Activated naive CD4-positive, alpha-beta T cell treated with anti-CD3 and anti-CD28 coated beads, Interleukin-2, amount 50 U/mL, for 24 hours (primary cell): ENCODE data around the gene TSPAN14.
"Not testable (repeated sequence)": the region's sequence is repeated elsewhere in the genome, so short reads cannot be mapped to it uniquely, and the experiment has no call there.

Source experiments
- H3K27ac Mint-ChIP-seq: one replicate; pipeline ENCODE4 v1.8.0; 2021; ENCODE audit warnings: mild to moderate bottlenecking, mixed read lengths
- H3K27me3 Mint-ChIP-seq: one replicate; pipeline ENCODE4 v1.8.0; 2021; ENCODE audit warnings: mixed read lengths
- H3K36me3 Mint-ChIP-seq: one replicate; pipeline ENCODE4 v1.8.0; 2021; ENCODE audit warnings: mixed read lengths
- H3K4me1 Mint-ChIP-seq: one replicate; pipeline ENCODE4 v1.8.0; 2021; ENCODE audit warnings: mixed read lengths
- H3K4me3 Mint-ChIP-seq: one replicate; pipeline ENCODE4 v1.8.0; 2021; ENCODE audit warnings: mild to moderate bottlenecking, mixed read lengths
- H3K9me3 Mint-ChIP-seq: one replicate; pipeline ENCODE4 v1.8.0; 2021; ENCODE audit warnings: mixed read lengths

TSPAN14 gene

DNA sequence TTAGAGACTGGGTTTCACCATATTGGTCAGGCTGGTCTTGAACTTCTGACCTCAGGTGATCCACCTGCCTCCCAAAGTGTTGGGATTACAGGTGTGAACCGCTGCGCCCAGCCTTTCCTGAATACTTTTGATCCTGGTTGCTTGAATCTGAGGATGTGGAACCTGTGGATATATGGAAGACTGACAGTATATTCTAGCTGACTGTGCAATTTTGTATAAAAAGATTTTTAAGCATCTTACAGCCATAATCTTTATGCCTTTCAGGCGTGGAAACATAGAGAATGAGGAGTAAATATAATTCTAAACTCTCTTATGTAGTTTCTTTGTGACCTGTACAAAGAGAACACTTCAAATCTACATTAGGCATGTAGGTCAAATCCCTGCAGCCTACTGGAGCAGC, 16.2 kb downstream of the TSPAN14 start:
- peaks cover 2% of the 10 kb centered on the region for H3K36me3 Mint-ChIP-seq
- no peaks in the 10 kb centered on the region for H3K9me3 Mint-ChIP-seq
- H3K4me3 Mint-ChIP-seq, result peak overlapping the region; percentile 52
- no peaks in the 10 kb centered on the region for H3K27me3 Mint-ChIP-seq
- peak overlapping the region; percentile 98 for H3K27ac Mint-ChIP-seq
- H3K4me1 Mint-ChIP-seq, result peaks cover 99% of the 10 kb centered on the region

DNA sequence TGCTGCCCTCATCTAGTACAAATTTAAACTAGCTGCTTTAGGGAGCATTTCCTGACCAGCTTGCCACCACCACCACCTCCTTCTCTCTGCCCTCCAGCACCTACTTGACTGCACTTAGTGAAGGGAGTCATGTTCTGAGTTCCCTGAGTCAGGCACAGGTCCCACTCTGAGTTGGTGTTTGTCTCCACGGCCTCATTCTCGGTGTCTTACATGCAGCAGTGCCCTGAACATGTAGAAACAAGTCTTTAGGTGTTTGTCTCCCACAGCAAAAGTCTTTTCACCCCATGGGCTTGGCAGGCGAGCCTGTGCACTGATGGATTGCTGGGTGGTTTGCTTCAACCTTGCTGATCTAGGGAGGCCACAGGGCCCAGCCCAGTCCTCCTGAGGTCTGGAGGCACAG, 16.9 kb downstream of the TSPAN14 start:
- H3K4me3 Mint-ChIP-seq, result peak overlapping the region; percentile 72
- H3K4me1 Mint-ChIP-seq, result peaks cover 98% of the 10 kb centered on the region
- H3K36me3 Mint-ChIP-seq, result peaks cover 2% of the 10 kb centered on the region
- H3K27ac Mint-ChIP-seq, result peak overlapping the region; percentile 98
- no peaks in the 10 kb centered on the region for H3K9me3 Mint-ChIP-seq
- H3K27me3 Mint-ChIP-seq, result no peaks in the 10 kb centered on the region

DNA sequence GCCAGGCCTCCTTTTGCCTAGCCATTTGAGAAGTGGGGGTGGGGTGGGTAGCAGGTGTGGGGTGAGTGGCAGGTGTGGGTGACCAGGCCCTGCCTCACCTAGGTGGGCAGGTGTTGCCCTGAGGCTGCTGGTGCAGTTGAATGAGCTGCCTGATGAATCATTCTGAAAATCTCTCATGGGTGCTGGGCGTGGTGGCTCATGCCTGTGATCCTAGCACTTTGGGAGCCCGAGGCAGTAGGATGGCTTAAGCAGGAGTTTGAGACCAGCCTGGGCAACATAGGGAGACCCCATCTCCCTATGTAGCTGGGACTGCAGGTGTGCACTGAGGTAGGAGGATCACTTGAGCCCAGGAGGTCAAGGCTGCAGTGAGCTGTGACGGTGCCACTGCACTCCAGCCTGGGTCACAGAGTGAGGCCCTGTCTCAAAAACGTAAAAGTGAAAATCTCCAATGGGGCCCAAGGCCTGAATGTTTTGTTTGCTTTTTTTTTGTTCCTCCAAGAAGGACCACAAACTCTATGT, 17.7 kb downstream of the TSPAN14 start:
- peaks cover 2% of the 10 kb centered on the region for H3K36me3 Mint-ChIP-seq
- H3K4me3 Mint-ChIP-seq, result peak overlapping the region; percentile 72
- no peaks in the 10 kb centered on the region for H3K9me3 Mint-ChIP-seq
- H3K4me1 Mint-ChIP-seq, result peaks cover 93% of the 10 kb centered on the region
- peak overlapping the region; percentile 98 for H3K27ac Mint-ChIP-seq
- H3K27me3 Mint-ChIP-seq, result no peaks in the 10 kb centered on the region

DNA sequence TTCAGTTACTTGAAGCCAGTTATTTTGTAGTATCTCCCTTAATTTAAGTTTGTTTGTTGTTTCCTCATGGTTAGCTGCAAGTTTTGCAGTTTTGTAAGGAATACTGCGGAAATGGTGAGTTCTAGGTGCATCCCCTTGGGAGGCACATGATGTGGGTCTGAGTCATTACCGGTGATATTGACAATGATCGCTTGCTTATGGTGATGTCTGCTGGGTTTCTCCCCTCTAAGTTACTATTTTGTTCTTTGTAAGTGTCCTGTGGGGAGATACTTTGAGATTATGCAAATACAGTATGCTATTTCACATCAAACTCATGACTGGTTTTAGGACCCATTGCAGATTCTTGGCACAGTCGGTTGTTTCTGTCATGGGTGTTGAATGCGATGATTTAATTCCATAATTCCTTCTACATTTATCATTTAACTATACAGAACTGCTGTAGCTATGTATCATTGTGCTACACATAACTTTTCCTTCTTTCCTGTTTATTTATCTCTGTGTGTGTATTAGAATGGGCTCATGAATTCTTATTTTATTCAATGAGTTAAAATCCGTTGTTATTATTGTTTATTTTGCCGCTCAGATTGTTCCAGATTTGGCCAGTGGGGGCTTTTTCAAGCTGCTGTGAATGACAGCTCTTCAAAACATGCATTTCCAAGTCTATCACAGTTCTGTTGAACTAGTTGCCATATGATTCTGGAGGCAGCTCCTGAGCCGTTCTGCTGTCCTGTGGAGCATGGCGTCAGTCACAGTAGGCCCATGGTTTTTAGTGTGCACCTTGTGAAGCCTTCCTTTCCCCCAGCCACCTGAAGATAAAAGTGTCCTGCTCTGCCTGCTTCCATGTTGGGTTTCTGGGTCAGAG, 18.4 kb downstream of the TSPAN14 start:
- peak overlapping the region; percentile 45 for H3K4me3 Mint-ChIP-seq
- no peaks in the 10 kb centered on the region for H3K9me3 Mint-ChIP-seq
- H3K27ac Mint-ChIP-seq, result peak overlapping the region; percentile 98
- H3K27me3 Mint-ChIP-seq, result no peaks in the 10 kb centered on the region
- H3K36me3 Mint-ChIP-seq, result peaks cover 5% of the 10 kb centered on the region
- H3K4me1 Mint-ChIP-seq, result peaks cover 93% of the 10 kb centered on the region

DNA sequence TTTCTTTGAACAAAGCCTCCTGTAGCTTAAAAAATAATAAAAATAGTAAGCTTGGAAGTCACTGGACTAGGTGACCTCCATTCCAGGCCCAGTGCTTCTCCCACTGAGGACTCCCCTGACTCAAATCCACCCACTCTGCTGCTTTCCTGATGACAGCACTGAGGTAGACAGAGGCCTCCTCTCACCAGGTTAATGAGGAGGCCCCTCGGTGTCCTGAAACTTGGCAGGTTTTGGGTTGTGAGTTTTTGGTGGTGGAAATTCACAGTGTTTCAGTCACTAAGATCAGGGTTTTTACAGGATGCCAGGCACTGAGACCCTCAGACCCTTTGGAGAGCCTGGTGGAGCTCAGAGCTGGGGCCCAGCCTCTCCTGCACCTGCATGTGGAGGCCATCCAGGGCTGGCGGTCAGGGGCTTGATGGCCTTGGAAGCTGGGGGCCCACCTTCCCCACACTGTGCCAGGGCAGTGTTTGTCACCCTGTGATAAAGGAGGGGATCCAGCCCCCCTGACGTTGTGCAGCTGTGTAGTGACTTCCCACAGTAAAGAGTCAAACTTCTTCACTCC, 19.1 kb downstream of the TSPAN14 start:
- Mint-ChIP-seq H3K27ac (peak overlapping the region; percentile 98), H3K36me3 (peaks cover 10% of the 10 kb centered on the region), H3K4me1 (peaks cover 93% of the 10 kb centered on the region), H3K27me3 (no peaks in the 10 kb centered on the region), H3K4me3 (peak overlapping the region; percentile 45), H3K9me3 (peaks cover 4% of the 10 kb centered on the region)

DNA sequence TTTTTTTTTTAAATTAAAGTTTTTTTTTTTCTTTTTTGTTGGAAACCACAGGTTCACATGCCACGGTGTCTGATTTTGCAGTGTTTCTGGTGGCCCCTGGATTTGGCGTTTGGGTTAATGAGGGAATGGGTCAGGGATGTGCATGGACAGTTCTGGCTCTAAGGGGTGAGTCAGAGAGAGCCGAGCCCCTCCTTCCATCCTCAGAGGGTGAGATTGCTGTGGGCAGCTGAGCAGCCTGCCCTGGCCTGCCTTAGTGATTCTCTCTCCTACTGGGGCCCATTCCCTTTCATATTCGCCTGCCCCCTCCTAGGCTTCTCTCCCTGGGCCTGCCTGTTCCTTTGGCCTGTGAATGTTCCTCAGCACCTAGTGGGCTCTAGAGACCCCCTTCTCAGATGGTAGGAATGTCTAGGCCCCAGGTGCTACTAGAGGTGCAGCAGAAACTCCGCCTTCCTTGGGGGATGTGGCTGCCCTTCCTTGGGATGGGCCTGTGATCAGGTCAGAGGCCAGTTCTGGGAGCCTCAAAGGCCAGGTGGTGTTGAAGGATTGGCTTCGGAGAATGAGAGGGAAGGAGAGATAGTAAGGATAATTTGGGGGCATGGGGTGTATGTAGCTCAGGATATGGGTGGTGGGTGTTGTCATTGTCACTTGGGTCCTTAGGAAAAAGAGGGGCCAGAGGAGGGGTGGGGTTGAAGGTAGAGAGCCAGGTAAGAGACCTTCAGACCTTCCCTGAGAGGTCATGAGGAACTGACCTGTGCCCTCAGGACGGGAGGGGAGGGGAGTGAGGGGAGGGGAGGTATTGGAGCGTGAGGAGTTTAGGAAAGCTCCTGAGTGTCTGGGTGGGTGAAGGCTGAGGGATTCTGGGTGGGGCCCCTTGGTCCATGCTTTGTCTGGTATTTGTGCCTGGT, 19.8 kb downstream of the TSPAN14 start:
- H3K9me3 Mint-ChIP-seq, result peaks cover 5% of the 10 kb centered on the region
- H3K4me1 Mint-ChIP-seq, result peaks cover 91% of the 10 kb centered on the region
- peak overlapping the region; percentile 98 for H3K27ac Mint-ChIP-seq
- peak overlapping the region; percentile 45 for H3K4me3 Mint-ChIP-seq
- H3K36me3 Mint-ChIP-seq, result peaks cover 13% of the 10 kb centered on the region
- H3K27me3 Mint-ChIP-seq, result no peaks in the 10 kb centered on the region

DNA sequence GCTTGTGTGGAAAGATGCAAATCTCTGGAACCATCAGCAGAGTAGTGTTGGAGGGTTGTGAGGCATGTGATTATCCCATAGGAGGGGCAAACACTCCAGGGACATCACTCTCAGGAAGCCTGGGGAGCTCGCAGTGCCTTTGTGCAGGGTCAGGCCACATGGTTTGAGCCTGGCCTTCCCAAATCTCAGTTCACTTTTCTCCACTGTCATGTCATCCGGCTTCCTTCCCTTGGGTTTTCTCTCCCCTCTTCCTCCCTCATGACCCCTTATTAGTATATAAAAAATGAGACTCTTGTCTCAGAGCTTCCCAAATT, 20.4 kb downstream of the TSPAN14 start:
- Mint-ChIP-seq H3K4me1 (peaks cover 85% of the 10 kb centered on the region), H3K9me3 (peaks cover 5% of the 10 kb centered on the region), H3K27me3 (no peaks in the 10 kb centered on the region), H3K36me3 (peaks cover 13% of the 10 kb centered on the region), H3K27ac (peak overlapping the region; percentile 98), H3K4me3 (peak overlapping the region; percentile 45)

DNA sequence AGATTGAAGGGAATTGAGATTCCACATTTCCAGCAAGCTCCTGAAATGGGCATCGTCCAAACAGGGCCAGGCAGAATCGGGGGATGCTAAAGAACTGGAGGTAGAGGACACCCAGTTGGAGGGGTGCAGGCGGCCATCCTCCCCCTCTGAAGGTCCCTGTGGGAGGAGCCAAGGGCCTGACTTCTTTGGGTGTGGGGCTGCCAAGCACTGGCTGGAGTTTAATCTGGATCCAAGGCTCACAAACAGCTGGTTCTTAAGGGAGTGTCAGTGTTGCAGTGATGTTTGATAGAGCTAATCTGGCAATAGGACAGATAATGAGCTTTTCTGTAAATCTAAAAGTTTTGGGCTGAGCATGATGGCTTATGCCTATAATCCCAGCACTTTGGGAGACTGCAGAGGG, 20.8 kb downstream of the TSPAN14 start:
- Mint-ChIP-seq H3K27me3 (no peaks in the 10 kb centered on the region), H3K4me1 (peaks cover 82% of the 10 kb centered on the region), H3K9me3 (peaks cover 5% of the 10 kb centered on the region), H3K4me3 (peak overlapping the region; percentile 15), H3K36me3 (peaks cover 13% of the 10 kb centered on the region), H3K27ac (peak overlapping the region; percentile 98)

DNA sequence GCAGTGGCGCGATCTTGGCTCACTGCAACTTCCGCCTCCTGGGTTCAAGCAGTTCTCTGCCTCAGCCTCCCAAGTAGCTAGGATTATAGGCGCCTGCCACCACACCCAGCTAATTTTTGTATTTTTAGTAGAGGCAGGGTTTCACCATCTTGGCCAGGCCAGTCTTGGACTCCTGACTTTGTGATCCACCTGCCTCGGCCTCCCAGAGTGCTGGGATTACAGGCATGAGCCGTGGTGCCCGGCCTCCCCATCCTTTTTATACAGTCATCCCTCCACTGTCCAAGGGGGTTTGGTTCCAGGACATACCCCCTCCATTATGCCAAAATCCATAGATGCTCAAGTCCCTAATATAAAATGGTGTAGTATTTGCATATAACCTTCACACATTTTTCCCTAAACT, 21.5 kb downstream of the TSPAN14 start:
- peak overlapping the region; percentile 87 for H3K27ac Mint-ChIP-seq

DNA sequence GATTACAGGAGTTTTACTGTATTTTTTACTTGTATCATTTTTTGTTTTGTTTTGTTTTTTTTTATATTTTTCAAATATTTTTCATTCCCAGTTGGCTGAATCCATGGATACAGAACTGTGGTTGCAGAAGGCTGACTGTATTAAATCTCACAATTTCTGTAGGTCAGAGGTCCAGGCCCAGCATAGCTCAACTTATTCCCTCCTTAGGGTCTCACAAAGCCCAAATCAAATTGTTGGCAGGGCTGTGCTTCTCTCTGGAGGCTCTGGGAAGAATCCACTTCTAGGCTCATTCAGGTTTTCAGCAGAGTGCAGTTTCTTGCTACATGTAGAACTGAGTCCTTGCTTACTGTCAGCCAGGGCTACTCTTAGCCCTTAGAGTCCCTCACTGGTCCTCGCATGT, 22.6 kb downstream of the TSPAN14 start:
- H3K27ac Mint-ChIP-seq, result peak overlapping the region; percentile 95
- peaks cover 5% of the 10 kb centered on the region for H3K9me3 Mint-ChIP-seq
- peaks cover 80% of the 10 kb centered on the region for H3K4me1 Mint-ChIP-seq
- no peaks in the 10 kb centered on the region for H3K27me3 Mint-ChIP-seq
- H3K36me3 Mint-ChIP-seq, result peaks cover 17% of the 10 kb centered on the region
- H3K4me3 Mint-ChIP-seq, result no peak overlapping the region

More for the DNA sequence above, 21.5 kb downstream of the TSPAN14 start:
- not testable (repeated sequence) for H3K9me3 Mint-ChIP-seq, H3K27me3 Mint-ChIP-seq
- Mint-ChIP-seq H3K36me3 (peaks cover 15% of the 10 kb centered on the region), H3K4me3 (peak overlapping the region; percentile 49), H3K4me1 (peaks cover 82% of the 10 kb centered on the region)

DNA sequence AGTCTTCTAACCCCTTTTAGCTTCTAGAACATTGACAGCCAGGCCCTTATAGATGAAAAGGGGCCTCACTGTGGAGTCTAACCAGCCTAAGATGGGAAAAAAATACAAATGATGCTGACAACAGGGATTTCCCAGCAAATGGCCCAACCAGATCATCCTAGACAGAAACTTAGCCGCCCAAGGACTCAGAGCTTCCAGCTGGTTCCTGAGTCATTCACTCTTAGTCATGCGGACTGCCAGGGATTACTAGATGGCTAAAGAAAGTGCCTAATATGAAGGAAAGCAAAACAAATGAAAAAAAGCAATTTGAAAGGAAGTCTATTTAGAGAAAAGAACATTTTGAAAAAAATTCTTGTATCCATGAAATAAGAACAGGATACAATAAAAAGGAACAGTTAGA, 23.7 kb downstream of the TSPAN14 start:
- peaks cover 17% of the 10 kb centered on the region for H3K36me3 Mint-ChIP-seq
- peaks cover 79% of the 10 kb centered on the region for H3K4me1 Mint-ChIP-seq
- H3K4me3 Mint-ChIP-seq, result peak overlapping the region; percentile 74
- H3K9me3 Mint-ChIP-seq, result peaks cover 5% of the 10 kb centered on the region
- H3K27me3 Mint-ChIP-seq, result no peaks in the 10 kb centered on the region
- peak overlapping the region; percentile 95 for H3K27ac Mint-ChIP-seq

DNA sequence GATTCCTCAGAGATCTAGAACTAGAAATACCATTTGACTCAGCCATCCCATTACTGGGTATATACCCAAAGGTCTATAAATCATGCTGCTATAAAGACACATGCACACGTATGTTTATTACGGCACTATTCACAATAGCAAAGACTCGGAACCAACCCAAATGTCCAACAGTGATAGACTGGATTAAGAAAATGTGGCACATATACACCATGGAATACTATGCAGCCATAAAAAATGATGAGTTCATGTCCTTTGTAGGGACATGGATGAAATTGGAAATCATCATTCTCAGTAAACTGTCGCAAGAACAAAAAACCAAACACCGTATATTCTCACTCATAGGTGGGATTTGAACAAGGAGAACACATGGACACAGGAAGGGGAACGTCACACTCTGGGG, 26.3 kb downstream of the TSPAN14 start:
- H3K27me3 Mint-ChIP-seq, H3K4me3 Mint-ChIP-seq, H3K9me3 Mint-ChIP-seq: not testable (repeated sequence)
- Mint-ChIP-seq H3K36me3 (peaks cover 19% of the 10 kb centered on the region), H3K4me1 (peaks cover 78% of the 10 kb centered on the region), H3K27ac (peak overlapping the region; percentile 91)

DNA sequence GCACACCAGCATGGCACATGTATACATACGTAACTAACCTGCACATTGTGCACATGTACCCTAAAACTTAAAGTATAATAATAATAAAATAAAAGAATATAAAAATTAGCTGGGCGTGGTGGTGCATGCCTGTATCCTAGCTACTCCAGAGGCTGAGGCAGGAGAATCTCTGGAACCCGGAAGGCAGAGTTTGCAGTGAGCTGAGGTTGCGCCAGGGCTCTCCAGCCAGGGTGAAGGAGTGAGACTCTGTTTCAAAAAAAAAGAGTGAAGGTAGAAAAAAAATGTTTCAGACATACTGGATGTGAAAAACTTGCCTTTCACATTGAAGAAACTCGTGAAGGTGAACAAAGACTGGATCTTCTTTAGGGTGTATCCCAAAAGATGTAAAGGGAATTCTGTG, 26.7 kb downstream of the TSPAN14 start:
- H3K9me3 Mint-ChIP-seq, result peaks cover 5% of the 10 kb centered on the region
- no peak overlapping the region for H3K4me3 Mint-ChIP-seq
- H3K36me3 Mint-ChIP-seq, result peaks cover 19% of the 10 kb centered on the region
- peak overlapping the region; percentile 91 for H3K27ac Mint-ChIP-seq
- no peaks in the 10 kb centered on the region for H3K27me3 Mint-ChIP-seq
- H3K4me1 Mint-ChIP-seq, result peaks cover 78% of the 10 kb centered on the region

DNA sequence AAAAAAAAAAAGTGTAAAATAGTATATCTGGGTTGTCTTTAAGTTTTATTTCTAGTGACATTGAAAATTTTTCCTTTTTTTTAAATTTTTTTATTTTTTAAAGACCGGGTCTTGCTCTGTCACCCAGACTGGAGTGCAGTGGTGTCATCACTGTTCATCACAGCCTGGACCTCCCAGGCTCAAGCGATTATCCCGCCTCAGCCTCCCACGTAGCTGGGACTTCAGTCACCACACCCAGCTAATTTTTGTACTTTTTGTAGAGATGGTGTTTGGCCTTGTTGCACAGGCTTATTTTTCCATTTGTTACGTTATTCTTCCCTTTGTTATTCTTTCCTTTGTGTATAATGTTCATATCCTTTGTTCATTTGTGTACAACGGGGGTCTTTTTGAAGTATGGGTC, 30.1 kb downstream of the TSPAN14 start:
- Mint-ChIP-seq H3K9me3 (no peaks in the 10 kb centered on the region), H3K36me3 (peaks cover 9% of the 10 kb centered on the region), H3K4me1 (peaks cover 88% of the 10 kb centered on the region), H3K27ac (peak overlapping the region; percentile 92), H3K27me3 (no peaks in the 10 kb centered on the region), H3K4me3 (peak overlapping the region; percentile 70)

DNA sequence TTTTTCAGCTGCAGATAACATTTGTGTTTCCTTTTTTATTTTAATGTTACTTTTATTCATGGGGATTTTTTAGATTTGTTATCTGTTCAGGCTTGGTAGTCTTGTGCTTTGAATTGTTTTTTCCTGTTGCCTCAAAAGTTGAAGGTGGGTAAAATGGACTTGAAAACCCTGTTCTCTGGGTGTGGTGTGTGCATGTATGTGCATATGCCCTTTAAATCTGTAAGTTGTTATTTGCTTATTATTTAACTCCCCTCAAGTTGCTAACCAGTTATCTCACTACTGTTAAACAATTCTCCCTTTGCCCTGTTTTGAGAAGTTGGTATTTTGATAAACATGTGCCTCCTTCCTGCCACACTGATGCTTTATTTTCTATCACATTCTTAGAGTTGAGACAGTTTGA, 30.6 kb downstream of the TSPAN14 start:
- Mint-ChIP-seq H3K27ac (peak overlapping the region; percentile 92), H3K9me3 (no peaks in the 10 kb centered on the region), H3K4me1 (peaks cover 93% of the 10 kb centered on the region), H3K27me3 (no peaks in the 10 kb centered on the region), H3K36me3 (peaks cover 11% of the 10 kb centered on the region), H3K4me3 (peak overlapping the region; percentile 70)
